ENCODE results near the gene PPFIBP1. TPM values are rescaled to one million over a fixed set of nuclear protein-coding genes. Genes with fewer than 3 reads are reported as not detected.

Gene PPFIBP1
- total and polyA plus RNA-seq, 2 of the 13 experiments (the other 11 are each of a cell fraction or from before 2014, with no cell fraction given): 16.2 to 21.8 TPM

DNA sequence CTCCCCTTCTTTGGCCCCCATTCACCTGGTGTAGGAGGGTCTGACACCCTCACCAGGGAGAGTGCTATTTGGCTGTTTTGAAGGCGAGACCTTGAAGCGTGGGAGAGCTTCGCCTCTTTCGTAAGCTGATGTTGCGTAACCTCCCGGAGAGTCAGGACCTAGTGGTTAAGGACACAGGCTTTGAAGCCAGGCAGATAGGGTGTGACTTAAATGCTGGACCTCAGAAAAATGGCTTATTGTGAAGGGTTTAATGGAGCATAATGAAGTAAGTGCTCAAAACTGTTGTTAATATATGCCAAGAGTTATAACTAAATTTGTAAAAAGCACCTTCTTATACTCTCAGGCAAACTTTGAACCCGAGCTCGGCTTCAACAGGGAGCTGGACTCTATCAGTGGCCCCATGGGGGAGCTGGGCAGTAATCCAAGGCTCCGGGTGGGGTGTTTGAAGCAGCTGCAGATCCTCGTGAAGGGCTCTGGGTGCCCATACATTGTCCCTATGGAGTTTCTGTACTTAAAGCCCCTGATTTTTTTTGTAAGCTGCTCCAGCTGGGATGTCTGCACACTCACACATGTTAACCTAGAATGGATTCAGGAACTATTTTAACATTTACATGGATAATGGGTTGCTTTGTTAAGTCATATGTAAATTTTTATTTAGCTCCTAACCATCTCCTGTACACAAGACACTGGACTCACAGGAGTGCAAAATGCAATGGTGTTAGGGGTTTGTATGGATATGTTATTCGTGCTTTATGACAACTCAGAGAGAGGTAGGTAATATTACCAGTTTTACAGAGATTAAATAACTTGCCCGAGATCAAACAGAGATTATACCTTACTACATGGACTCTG, 26.0 kb downstream of the PPFIBP1 start (continued):
- TF ChIP-seq, protein P1, sequence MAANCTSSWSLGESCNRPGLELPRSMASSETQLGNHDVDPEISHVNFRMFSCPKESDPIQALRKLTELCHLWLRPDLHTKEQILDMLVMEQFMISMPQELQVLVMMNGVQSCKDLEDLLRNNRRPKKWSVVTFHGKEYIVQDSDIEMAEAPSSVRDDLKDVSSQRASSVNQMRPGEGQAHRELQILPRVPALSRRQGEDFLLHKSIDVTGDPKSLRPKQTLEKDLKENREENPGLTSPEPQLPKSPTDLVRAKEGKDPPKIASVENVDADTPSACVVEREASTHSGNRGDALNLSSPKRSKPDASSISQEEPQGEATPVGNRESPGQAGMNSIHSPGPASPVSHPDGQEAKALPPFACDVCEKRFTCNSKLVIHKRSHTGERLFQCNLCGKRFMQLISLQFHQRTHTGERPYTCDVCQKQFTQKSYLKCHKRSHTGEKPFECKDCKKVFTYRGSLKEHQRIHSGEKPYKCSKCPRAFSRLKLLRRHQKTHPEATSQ (CRISPR knock-in tag; IDR thresholded peaks at IDR 0.05; ENCODE audit: borderline replicate concordance): peak; percentile 37; the same call in 1 of the 2 replicates
- TF ChIP-seq, protein P2, sequence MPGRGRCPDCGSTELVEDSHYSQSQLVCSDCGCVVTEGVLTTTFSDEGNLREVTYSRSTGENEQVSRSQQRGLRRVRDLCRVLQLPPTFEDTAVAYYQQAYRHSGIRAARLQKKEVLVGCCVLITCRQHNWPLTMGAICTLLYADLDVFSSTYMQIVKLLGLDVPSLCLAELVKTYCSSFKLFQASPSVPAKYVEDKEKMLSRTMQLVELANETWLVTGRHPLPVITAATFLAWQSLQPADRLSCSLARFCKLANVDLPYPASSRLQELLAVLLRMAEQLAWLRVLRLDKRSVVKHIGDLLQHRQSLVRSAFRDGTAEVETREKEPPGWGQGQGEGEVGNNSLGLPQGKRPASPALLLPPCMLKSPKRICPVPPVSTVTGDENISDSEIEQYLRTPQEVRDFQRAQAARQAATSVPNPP (CRISPR knock-in tag; IDR thresholded peaks at IDR 0.05): no peak
- TF ChIP-seq, protein P3, sequence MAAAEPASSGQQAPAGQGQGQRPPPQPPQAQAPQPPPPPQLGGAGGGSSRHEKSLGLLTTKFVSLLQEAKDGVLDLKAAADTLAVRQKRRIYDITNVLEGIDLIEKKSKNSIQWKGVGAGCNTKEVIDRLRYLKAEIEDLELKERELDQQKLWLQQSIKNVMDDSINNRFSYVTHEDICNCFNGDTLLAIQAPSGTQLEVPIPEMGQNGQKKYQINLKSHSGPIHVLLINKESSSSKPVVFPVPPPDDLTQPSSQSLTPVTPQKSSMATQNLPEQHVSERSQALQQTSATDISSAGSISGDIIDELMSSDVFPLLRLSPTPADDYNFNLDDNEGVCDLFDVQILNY (CRISPR knock-in tag; conservative IDR thresholded peaks at IDR 0.05): no peak
- TF ChIP-seq KDM5A (IDR thresholded peaks at IDR 0.05; ENCODE audit: borderline replicate concordance, low read length) (no peak), SIX4 (CRISPR knock-in tag; IDR thresholded peaks at IDR 0.05) (peak; percentile 77; the same call in 1 of the 2 replicates), ZFP41 (CRISPR knock-in tag; IDR thresholded peaks at IDR 0.05; ENCODE audit: borderline replicate concordance) (no peak), ZC3H13 (CRISPR knock-in tag; IDR thresholded peaks at IDR 0.05) (peak; percentile 59; the same call in 1 of the 2 replicates), ZNF749 (CRISPR knock-in tag; IDR thresholded peaks at IDR 0.05; ENCODE audit: borderline replicate concordance) (peak; percentile 75; the same call in 1 of the 2 replicates), NCOA1 (CRISPR knock-in tag; IDR thresholded peaks at IDR 0.05) (0 out of 2 replicates have a peak, but pooled peaks have one; percentile 49), NFIB (CRISPR knock-in tag; IDR thresholded peaks at IDR 0.05; ENCODE audit: borderline replicate concordance) (no peak), ZNF292 (CRISPR knock-in tag; IDR thresholded peaks at IDR 0.05; ENCODE audit: borderline replicate concordance, low read depth) (peak; percentile 93; the same call in 1 of the 2 replicates), ZNF619 (CRISPR knock-in tag; IDR thresholded peaks at IDR 0.05) (0 out of 2 replicates have a peak, but pooled peaks have one; percentile 36), ZNF781 (CRISPR knock-in tag; IDR thresholded peaks at IDR 0.05; ENCODE audit: borderline replicate concordance, not compliant biosample characterization) (peak; percentile 59)
- TF ChIP-seq, protein P4, sequence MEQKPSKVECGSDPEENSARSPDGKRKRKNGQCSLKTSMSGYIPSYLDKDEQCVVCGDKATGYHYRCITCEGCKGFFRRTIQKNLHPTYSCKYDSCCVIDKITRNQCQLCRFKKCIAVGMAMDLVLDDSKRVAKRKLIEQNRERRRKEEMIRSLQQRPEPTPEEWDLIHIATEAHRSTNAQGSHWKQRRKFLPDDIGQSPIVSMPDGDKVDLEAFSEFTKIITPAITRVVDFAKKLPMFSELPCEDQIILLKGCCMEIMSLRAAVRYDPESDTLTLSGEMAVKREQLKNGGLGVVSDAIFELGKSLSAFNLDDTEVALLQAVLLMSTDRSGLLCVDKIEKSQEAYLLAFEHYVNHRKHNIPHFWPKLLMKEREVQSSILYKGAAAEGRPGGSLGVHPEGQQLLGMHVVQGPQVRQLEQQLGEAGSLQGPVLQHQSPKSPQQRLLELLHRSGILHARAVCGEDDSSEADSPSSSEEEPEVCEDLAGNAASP (CRISPR knock-in tag; IDR thresholded peaks at IDR 0.05; ENCODE audit: borderline replicate concordance): peak; percentile 99
- TF ChIP-seq, protein P5, sequence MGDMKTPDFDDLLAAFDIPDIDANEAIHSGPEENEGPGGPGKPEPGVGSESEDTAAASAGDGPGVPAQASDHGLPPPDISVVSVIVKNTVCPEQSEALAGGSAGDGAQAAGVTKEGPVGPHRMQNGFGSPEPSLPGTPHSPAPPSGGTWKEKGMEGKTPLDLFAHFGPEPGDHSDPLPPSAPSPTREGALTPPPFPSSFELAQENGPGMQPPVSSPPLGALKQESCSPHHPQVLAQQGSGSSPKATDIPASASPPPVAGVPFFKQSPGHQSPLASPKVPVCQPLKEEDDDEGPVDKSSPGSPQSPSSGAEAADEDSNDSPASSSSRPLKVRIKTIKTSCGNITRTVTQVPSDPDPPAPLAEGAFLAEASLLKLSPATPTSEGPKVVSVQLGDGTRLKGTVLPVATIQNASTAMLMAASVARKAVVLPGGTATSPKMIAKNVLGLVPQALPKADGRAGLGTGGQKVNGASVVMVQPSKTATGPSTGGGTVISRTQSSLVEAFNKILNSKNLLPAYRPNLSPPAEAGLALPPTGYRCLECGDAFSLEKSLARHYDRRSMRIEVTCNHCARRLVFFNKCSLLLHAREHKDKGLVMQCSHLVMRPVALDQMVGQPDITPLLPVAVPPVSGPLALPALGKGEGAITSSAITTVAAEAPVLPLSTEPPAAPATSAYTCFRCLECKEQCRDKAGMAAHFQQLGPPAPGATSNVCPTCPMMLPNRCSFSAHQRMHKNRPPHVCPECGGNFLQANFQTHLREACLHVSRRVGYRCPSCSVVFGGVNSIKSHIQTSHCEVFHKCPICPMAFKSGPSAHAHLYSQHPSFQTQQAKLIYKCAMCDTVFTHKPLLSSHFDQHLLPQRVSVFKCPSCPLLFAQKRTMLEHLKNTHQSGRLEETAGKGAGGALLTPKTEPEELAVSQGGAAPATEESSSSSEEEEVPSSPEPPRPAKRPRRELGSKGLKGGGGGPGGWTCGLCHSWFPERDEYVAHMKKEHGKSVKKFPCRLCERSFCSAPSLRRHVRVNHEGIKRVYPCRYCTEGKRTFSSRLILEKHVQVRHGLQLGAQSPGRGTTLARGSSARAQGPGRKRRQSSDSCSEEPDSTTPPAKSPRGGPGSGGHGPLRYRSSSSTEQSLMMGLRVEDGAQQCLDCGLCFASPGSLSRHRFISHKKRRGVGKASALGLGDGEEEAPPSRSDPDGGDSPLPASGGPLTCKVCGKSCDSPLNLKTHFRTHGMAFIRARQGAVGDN (CRISPR knock-in tag; IDR thresholded peaks at IDR 0.05): peak; percentile 47; the same call in 1 of the 2 replicates
- TF ChIP-seq, protein P6, sequence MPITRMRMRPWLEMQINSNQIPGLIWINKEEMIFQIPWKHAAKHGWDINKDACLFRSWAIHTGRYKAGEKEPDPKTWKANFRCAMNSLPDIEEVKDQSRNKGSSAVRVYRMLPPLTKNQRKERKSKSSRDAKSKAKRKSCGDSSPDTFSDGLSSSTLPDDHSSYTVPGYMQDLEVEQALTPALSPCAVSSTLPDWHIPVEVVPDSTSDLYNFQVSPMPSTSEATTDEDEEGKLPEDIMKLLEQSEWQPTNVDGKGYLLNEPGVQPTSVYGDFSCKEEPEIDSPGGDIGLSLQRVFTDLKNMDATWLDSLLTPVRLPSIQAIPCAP (CRISPR knock-in tag; IDR thresholded peaks at IDR 0.05; ENCODE audit: low read depth): no peak
